22Rv1 (cell line): ENCODE results near the gene KIZ.

ENCODE experiments used
- ZFX ChIP-seq: fragments of 450-650 bp; IDR thresholded peaks from 2 replicates; pipeline ENCODE4 v1.6.1; 2017; ENCODE audit warnings: antibody characterized with exemption, borderline replicate concordance
- TF ChIP-seq, protein P1 (sequence below): fragments of 450-650 bp; IDR thresholded peaks from 2 replicates; pipeline ENCODE4 v1.5.1; 2017; ENCODE audit warnings: mild to moderate bottlenecking

DNA sequence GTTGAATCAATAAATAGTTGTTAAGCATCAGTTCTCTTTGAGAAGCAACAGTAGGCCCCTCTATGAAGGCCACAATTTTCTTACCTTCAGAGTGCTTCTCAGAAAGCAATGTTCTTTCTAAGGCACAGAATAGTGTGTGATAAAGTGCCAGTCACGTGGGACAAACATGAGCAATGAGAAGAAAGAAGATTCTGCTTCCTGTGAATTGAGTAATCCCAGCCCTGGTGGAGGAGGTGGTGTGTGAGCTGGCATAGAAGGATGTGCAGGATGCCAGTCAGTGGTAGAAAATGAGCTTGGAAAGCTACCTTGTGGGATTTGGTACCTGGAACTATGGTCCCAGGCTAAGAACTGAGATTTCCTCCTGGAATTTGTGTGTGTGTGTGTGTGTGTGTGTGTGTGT is 21.7 kb downstream of the KIZ start:
- TF ChIP-seq, protein P1, sequence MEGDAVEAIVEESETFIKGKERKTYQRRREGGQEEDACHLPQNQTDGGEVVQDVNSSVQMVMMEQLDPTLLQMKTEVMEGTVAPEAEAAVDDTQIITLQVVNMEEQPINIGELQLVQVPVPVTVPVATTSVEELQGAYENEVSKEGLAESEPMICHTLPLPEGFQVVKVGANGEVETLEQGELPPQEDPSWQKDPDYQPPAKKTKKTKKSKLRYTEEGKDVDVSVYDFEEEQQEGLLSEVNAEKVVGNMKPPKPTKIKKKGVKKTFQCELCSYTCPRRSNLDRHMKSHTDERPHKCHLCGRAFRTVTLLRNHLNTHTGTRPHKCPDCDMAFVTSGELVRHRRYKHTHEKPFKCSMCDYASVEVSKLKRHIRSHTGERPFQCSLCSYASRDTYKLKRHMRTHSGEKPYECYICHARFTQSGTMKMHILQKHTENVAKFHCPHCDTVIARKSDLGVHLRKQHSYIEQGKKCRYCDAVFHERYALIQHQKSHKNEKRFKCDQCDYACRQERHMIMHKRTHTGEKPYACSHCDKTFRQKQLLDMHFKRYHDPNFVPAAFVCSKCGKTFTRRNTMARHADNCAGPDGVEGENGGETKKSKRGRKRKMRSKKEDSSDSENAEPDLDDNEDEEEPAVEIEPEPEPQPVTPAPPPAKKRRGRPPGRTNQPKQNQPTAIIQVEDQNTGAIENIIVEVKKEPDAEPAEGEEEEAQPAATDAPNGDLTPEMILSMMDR, result no peak
- no peak for TF ChIP-seq ZFX
